ENCODE results near the gene PPDPF.
A peak's percentile ranks its signal among the peaks of the same experiment; 100 is the strongest.

Gene PPDPF

DNA sequence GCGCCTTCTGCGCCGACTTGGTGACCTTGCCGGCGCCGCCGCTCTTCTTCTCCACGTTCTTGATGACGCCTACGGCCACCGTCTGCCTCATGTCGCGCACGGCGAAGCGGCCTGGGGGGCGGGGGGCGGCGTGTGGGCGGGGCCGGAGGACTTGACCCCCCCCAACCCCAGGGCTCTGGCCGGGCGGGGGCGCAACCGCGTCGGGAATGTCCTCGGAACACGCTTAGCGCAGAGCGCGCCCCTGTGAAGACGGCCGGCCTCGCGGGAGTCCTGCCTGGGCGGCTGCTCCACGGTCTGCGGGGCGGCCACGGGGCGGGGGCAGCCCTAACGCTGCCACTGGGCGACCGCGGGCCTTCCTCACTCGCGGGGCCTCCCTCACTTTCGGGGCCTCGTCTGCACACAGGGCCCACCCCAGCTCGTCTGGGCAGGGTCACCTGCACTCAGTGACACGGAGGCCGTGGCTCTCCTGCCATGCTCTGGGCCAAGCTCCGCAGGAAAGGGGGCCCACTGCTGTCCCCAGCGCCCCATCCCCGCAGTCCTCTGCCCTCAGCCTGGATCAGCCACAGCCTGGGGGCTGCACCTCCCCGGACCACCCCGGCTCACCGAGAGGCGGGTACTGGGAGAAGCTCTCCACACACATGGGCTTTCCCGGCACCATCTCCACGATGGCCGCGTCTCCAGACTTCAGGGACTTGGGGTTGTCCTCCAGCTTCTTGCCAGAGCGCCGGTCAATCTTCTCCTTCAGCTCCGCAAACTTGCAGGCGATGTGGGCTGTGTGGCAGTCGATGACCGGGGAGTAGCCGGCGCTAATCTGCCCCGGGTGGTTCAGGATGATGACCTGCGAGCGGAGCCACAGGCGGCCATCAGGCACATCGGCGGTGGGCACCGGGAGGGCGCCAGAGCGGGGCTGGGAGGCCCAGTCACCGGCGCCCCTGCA, 32.0 kb upstream of the PPDPF start:
- DNase-seq = no peak

DNA sequence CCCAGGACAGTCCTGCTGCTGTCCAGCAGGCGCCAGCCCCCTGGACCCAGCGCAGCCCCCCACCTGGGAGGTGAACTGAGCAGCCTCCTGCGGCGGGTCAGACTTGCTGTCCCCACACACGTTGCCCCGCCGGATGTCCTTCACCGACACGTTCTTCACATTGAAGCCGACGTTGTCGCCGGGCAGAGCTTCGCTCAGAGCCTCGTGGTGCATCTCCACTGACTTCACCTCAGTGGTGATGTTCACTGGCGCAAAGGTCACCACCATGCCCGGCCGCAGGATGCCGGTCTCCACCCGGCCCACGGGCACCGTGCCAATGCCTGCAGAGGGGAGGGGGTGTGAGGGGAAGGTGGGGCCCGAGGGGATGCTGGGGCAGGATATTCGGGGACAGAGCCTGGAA, 30.1 kb upstream of the PPDPF start:
- DNase-seq = no peak

DNA sequence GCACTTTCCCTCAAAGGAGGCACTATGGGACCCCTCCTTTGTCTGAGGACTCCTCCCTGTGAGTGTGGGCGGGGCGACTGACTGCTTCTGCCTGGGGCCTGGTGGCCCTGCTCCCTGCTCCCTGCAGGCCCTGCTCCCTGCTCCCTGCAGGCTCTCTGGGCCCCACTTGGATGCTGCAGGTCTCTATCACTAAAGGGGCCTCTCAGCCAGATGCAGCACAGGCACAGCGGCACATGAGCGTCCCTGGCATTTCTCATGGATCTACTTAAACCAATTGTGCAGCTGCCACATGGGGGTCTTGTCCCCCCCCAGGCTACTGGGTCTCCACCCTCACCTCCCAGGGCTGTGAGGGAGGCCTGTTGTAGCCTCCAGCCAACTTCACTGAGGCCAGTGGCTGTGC, 29.5 kb upstream of the PPDPF start:
- no peak for DNase-seq

- DNase-seq = no peak
Observed at GRCh38 chr20:63491635-63492230, 28.8 kb upstream of the PPDPF start.

- no peak for DNase-seq
Observed at GRCh38 chr20:63492518-63492917, 28.0 kb upstream of the PPDPF start.

- DNase-seq = no peak
Observed at GRCh38 chr20:63492982-63493381, 27.6 kb upstream of the PPDPF start.

DNA sequence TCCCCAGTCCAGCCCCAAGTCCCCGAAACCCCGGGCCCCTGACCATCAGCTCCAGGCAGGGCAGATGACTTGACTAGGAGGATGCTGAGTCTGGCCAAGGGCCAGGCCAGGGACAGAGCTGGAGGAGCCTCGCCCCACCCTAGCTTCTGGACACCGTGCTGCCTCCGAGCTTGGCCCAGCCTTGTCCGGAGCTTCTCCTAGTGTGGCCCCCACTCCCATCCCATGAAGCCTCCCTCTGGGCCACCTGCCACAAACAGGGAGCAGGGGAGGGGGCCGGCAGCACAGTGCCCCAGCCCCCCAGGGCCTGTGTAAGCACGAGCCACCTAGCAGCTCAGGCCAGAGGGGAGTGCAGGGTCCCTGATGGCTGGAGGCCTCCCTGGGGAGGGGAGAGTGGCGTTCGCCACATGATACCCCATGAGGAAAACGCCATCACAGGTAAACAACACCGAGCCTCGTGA, 27.0 kb upstream of the PPDPF start:
- no peak for DNase-seq

- no peak for DNase-seq
Observed at GRCh38 chr20:63494084-63494419, 26.5 kb upstream of the PPDPF start.

GRCh38 chr20:63494420-63495166, 26.0 kb upstream of the PPDPF start:
- DNase-seq = no peak

DNA sequence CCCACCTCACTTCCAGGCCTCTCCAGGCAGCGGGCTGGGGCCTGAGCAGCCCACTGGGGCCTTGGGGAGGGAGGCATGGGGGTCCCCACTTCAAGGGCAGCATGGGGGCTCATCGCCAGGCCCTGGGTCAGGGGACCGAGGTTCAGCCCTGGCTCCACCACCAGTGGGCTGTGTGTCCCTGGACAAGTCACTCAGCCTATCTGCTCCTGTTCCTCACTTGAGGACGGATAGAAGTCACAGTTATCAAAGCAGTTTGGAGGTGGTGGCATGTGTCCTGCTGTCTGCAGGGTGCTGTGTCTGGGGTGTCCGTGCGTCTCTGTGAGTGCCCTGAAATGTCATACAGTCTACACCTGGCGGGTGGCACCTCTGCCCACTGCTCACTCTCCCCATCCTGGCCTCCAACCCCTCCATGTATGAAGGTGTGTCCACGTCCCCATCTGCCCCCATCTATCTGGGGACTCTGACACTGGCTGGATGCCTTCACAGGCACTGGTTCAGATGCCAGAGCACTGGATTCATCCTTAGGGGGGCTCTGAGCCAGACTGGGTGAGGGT, 25.3 kb upstream of the PPDPF start:
- DNase-seq = no peak

DNA sequence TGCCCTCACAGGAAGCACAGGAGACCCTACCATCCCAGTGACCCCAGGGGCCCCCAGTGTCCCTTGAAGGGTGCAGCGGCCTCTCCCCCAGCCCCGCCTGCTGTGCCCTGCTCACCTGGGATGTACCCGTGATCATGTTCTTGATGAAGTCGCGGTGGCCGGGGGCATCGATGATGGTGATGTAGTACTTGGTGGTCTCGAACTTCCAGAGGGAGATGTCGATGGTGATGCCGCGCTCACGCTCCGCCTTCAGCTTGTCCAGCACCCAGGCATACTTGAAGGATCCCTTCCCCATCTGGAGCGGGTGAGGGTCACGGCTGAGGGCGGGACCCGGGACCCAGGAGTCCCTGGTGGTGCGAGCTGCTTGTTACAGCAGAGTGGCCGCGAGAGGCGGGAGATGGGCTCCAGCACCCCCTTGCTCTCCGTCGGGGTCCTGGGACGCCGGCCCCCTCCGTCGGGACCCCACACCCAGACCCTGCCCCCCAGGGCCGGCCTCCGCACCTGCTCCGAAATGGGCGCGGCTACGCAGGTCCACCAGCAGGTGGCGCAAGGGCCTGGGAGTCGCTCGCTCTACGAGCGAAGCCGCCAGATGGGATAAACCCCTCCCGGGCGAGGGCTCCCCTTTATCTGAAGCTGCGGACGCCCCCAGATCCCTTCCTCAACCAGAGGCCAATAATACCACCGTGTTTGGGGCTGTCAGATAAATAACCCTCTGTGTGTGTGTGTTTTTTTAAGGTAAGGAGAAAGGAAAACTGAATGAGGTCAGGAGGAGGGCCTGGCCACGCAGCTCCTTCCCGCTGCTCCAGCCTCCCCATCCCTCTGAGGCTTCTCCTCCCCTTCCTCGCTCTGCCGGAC, 24.6 kb upstream of the PPDPF start:
- peak; percentile 31 for DNase-seq

GRCh38 chr20:63496596-63497120, 23.9 kb upstream of the PPDPF start:
- no peak for DNase-seq

- DNase-seq = no peak
Observed at GRCh38 chr20:63497138-63497945, 23.2 kb upstream of the PPDPF start.

GRCh38 chr20:63497946-63498935, 22.3 kb upstream of the PPDPF start:
- peak; percentile 19 for DNase-seq

- peak; percentile 43 for DNase-seq
Observed at GRCh38 chr20:63498960-63499337, 21.6 kb upstream of the PPDPF start, which contains the start of gene EEF1A2. EEF1A2 (minus strand) TSS chr20:63499083; CDS start chr20:63497763, 1,320 bp downstream.

DNA sequence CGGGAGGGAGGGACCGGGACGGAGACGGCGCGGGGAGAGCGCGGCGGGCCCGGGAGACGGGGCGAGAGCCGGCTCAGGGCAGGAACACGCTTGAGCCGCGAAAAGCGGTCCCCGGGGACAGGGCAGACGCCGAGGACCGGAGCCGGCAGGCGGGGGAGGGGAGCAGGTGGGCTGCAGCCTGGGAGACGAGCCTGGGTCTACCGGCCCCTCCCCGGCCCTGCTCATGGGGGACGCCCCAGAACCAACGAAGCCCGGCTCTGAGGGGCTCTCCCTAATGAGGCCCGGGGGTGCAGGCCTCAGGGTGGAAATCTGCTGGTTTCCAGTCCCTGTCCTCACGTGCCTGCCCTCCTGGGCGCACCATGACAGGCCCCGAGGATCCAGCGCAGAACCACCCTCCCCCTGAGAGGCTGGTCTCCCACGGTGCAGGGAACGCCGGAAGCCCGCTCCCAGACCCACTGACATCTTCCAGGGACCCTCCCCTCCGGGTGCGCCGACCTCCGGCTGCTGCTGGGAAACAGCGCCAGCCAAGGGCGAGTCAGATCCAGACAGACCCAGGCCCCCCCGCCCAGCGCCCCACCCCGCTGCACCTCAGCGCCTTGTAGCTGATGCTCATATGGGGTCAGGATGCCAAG, 21.1 kb upstream of the PPDPF start:
- peak; percentile 29 for DNase-seq

- no peak for DNase-seq
Observed at GRCh38 chr20:63500151-63500901, 20.2 kb upstream of the PPDPF start.

Measured in NCI-H1105 treated with DMSO at 0.1 percent for 48 hours (cell line).